ENCODE results near the gene FGFBP3.

Gene FGFBP3

DNA sequence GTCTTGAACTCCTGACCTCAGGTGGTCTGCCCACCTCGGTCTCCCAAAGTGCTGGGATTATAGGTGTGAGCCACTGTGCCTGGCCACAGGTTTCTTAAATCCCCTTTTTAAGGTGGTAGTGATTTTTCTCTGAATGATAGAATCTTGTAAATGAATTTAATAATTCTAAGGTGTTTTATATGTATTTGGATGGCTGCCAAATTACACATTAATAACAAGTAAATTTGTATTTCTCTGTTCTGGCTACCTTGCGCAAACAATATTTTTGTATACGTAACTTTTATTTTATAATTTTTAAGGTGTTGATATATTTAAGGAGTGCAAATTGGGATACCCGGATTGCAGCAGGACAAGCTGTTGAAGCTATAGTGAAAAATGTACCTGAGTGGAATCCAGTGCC, 30.4 kb upstream of the FGFBP3 start:
- TF ChIP-seq, protein P1, sequence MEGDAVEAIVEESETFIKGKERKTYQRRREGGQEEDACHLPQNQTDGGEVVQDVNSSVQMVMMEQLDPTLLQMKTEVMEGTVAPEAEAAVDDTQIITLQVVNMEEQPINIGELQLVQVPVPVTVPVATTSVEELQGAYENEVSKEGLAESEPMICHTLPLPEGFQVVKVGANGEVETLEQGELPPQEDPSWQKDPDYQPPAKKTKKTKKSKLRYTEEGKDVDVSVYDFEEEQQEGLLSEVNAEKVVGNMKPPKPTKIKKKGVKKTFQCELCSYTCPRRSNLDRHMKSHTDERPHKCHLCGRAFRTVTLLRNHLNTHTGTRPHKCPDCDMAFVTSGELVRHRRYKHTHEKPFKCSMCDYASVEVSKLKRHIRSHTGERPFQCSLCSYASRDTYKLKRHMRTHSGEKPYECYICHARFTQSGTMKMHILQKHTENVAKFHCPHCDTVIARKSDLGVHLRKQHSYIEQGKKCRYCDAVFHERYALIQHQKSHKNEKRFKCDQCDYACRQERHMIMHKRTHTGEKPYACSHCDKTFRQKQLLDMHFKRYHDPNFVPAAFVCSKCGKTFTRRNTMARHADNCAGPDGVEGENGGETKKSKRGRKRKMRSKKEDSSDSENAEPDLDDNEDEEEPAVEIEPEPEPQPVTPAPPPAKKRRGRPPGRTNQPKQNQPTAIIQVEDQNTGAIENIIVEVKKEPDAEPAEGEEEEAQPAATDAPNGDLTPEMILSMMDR (IDR thresholded peaks at IDR 0.05; ENCODE audit: control insufficient read depth, extremely low read depth, insufficient read depth) = no peak
- H3K4me3 ChIP-seq (ENCODE audit: low read depth, low read length) = no peak overlapping the region
- DNase-seq (ENCODE audit: low read depth) = no peak

DNA sequence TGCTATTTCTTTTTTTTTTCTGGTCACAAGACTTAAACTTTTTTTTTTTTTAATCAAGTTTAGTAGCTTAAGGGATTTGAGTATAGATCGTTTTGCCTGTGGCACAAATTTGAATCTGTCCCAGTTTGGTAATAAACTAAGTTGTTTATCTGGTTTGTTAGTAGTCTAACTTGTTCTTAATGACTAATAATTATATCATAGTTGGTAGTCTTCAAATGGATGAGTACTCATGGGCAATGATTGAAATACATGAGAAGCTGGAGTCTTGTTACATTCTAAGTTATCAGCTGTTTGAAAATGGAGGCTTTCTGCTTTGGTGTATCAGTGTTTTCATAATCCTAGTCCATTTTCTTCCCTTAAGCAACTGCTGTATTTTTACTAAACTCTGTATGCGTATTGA, 26.6 kb upstream of the FGFBP3 start:
- H3K4me3 ChIP-seq (ENCODE audit: low read depth, low read length) = no peak overlapping the region
- TF ChIP-seq, protein P1 (IDR thresholded peaks at IDR 0.05; ENCODE audit: control insufficient read depth, extremely low read depth, insufficient read depth) = no peak
- DNase-seq (ENCODE audit: low read depth) = no peak

DNA sequence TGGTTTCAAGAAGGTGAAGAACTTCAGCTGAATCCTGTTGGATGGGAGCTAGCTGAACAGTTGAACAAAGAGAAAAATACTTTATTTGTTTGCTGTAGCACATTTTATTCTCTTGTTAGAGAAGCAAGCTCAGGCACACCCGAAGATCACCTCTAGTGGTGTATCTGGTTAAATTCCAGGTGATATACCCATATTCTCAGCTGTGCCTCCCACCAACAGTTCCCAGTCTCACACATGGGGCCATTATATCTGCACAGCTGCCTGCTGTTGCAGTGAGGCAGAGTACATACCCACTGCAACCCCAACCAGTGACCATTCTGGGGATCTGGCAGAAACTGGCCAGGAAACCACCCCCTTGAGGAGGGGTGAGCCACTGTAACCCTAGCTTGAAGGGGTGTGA, 23.5 kb upstream of the FGFBP3 start:
- no peak overlapping the region for H3K4me3 ChIP-seq (ENCODE audit: low read depth, low read length)
- DNase-seq (ENCODE audit: low read depth) = no peak
- TF ChIP-seq, protein P1 (IDR thresholded peaks at IDR 0.05; ENCODE audit: control insufficient read depth, extremely low read depth, insufficient read depth) = 0 out of 2 replicates have a peak, but pooled peaks have one; percentile 5

DNA sequence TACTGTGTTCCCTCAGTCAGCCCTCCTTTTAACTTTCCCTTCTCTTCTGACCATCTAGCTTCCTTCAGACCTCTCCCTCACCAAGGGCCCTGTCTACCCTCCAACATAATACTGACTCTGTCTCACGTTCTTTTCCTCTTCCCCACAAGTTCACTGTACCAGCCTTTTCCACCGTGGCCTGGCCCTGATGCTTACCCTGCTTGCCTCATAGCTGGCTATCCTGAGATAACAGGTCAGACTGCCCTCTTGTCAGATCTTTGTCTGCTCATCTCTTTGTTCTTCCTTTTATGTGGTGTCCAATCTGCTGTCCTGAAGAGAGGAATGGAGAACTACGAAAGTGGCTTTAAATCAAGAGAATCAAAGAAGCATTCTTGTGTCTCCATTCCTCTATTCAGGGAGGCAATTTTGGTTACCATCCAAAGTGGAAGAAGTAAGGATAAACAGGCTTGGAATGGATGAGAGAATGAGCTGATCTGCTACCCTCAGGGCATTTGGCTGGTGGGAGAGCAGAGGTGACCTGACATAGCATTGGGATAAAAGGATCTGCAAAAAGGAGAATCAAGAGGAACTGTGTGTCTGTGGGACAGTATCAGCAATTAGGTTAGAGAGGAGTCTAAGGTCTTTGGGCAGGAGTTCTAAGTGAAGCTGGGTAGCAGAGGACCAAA, 22.4 kb upstream of the FGFBP3 start:
- TF ChIP-seq, protein P1 (IDR thresholded peaks at IDR 0.05; ENCODE audit: control insufficient read depth, extremely low read depth, insufficient read depth) = no peak
- DNase-seq (ENCODE audit: low read depth) = no peak
- no peak overlapping the region for H3K4me3 ChIP-seq (ENCODE audit: low read depth, low read length)

DNA sequence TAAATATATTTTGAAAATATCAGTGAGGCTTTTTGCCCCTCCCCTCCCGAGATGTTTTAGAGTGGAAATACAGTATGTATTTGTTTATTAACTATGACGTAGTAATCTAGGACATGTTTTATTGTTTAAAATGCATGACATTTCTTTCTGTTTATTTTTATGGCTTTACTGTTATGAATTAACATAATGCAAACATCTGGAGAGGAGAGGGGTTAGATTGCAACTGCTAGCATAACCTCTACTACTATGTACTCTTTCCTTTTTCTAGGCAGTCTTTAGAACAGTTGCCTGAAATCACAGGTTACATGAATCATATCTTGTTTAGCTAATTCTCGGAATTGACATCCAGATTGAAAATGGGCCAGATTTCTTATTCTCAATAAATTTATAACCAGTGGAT, 21.7 kb upstream of the FGFBP3 start:
- H3K4me3 ChIP-seq (ENCODE audit: low read depth, low read length) = no peak overlapping the region
- no peak for DNase-seq (ENCODE audit: low read depth)
- TF ChIP-seq, protein P1 (IDR thresholded peaks at IDR 0.05; ENCODE audit: control insufficient read depth, extremely low read depth, insufficient read depth) = no peak

DNA sequence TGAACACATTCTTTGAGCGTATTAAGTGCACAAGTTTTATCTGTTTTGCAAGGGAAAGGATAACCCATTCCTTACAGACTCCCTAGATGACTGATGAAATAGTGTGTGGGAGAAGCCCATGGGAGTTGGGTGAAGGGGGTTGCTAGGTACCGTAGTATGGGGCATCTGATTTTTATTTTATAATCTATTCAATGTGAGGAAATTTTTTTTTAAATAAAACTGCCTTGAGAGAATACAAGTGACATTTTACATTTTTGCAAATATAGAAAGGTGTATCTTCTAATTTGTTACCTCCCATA, 15.7 kb upstream of the FGFBP3 start:
- H3K4me3 ChIP-seq (ENCODE audit: low read depth, low read length) = peak overlapping the region; percentile 93
- TF ChIP-seq, protein P1 (IDR thresholded peaks at IDR 0.05; ENCODE audit: control insufficient read depth, extremely low read depth, insufficient read depth) = no peak
- DNase-seq (ENCODE audit: low read depth) = no peak
